AG04450 (cell line): ENCODE data around the gene LYRM1. TPM values are rescaled to one million over a fixed set of nuclear protein-coding genes. Genes with fewer than 3 reads are reported as not detected.

Experiments
- CTCF ChIA-PET: fragments of 300-600, 350-600 bp; formaldehyde crosslinking; extraction: SDS; loops from one replicate; lab custom pipeline; 2022; ENCODE audit warnings: antibody characterized with exemption, inconsistent platforms; lab: Charles Lee
- POLR2A ChIA-PET: fragments of 350-600 bp; formaldehyde crosslinking; extraction: SDS; loops from one replicate; lab custom pipeline; 2021; ENCODE audit warnings: antibody characterized with exemption, inconsistent platforms; lab: Yijun Ruan, JAX
- DNase-seq: peaks from one replicate; pipeline ENCODE4 v3.0.0-alpha.2; 2011; ENCODE audit warnings: low read depth, low spot score
- H3K27ac ChIP-seq: one replicate; pipeline ENCODE4 v1.5.1; 2012; ENCODE audit warnings: low read depth, low read length, control low read depth
- H3K27me3 ChIP-seq: one replicate; pipeline ENCODE4 v1.6.0; 2012; ENCODE audit warnings: low read length; ENCODE audit not compliant: control insufficient read depth, insufficient read depth
- H3K4me3 ChIP-seq: 2 replicates; pipeline ENCODE4 v1.5.1; 2011; ENCODE audit warnings: mild to moderate bottlenecking, low read depth, low read length, control low read depth
- H3K9me3 ChIP-seq: 2 replicates; pipeline ENCODE4 v1.5.1; 2012; ENCODE audit warnings: low read length; ENCODE audit not compliant: control insufficient read depth, insufficient read depth
- CTCF ChIP-seq: IDR thresholded peaks from 2 replicates; pipeline ENCODE4 v1.5.1; 2011; ENCODE audit warnings: low read depth, low read length, control low read depth, inconsistent platforms
- polyA plus RNA-seq: library from polyadenylated mRNA; depleted of rRNA; stranded (reverse); fragments of >200 nt; gene quantifications from 2 replicates; pipeline ENCODE4 v1.2.3, GENCODE V29; 2011

LYRM1 gene
- polyA plus RNA-seq, 1 experiment: 41.1 TPM

- ChIA-PET CTCF (no interaction called here), POLR2A (no interaction called here)
- TF ChIP-seq CTCF: no peak
- DNase-seq: no peak
- no peak overlapping the region for H3K27ac ChIP-seq
- H3K27me3 ChIP-seq: no peaks in the 10 kb centered on the region
- no peaks in the 10 kb centered on the region for H3K9me3 ChIP-seq
- no peak overlapping the region for H3K4me3 ChIP-seq
These were observed 30.3 kb upstream of the LYRM1 start for GRCh38 chr16:20870122-20870820.

DNA sequence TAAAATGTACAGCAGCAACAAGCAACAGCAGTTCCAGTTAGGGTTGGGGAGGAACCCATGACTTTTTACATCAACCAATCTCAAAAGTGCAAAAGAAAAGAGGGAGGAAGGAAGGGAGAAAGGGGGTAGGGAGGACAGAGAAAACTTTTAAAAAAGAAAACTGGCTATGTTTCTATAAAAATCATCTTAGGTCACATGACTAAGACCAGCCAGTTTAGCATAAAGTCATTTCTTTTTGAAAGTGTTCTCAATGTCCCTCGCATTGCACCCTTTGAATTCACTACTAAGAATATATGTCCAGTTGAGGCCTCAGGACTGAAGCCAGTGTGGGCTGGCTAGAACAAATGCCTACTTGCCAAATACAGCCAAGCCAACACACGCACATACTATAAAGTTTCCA, 29.3 kb upstream of the LYRM1 start:
- DNase-seq: no peak
- Histone ChIP-seq H3K27me3 (no peaks in the 10 kb centered on the region), H3K27ac (no peak overlapping the region), H3K4me3 (no peak overlapping the region), H3K9me3 (no peaks in the 10 kb centered on the region)
- TF ChIP-seq CTCF: no peak
- CTCF ChIA-PET: interaction anchor here (1.2 kb wide), 1 partner anchor 21 kb away, joined by 3 read pairs; no protein-coding TSS in a partner anchor
- POLR2A ChIA-PET: interaction anchor here (0.7 kb wide), 1 partner anchor 96 kb away, joined by 3 read pairs; no protein-coding TSS in a partner anchor

DNA sequence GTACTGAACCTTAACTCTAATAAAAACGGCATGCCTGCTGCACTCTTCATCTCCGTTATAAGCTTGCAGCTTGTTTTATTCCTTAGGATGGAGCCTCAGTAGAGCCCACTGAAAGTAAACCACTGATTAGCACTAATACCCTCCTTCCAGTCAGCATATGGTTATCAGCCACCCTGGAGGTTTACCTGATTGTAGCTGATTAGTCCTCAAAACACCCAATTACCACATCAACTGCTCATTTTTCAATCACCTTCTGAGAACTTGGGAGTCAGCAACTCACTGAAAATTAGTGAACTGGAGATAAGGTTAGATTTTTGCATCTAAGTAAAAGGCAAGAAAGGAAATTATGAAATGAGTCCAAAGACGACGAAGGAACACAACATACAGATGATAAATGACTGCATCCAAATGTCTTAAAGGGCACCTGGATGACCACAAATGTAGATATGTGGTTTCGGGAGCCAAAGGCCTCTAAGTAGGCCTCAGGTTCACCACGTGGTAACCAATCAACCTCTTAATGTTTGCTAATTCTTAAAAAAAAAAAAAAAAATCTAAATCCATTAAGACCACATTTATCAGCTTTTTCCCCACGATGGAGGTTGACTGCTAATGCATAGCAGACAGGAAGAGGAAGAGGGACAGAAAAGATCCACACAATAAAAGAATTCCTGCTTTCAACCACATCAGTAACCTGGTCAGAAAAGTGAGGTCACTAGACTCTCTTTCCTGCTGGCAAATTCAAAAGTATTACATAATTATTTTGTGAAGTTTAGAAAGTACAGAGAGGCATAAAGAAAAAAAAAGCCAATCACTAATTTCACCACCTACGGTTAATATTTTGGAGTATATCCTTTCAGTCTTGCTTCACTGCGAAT, 28.4 kb upstream of the LYRM1 start:
- DNase-seq: no peak
- no peak overlapping the region for H3K4me3 ChIP-seq
- CTCF ChIA-PET: interaction anchor here (1.2 kb wide), 1 partner anchor 22 kb away, joined by 3 read pairs; no protein-coding TSS in a partner anchor
- no peaks in the 10 kb centered on the region for H3K27me3 ChIP-seq
- POLR2A ChIA-PET: no interaction called here
- H3K27ac ChIP-seq: no peak overlapping the region
- H3K9me3 ChIP-seq: no peaks in the 10 kb centered on the region
- TF ChIP-seq CTCF: no peak

GRCh38 chr16:20873331-20873730, 27.2 kb upstream of the LYRM1 start:
- no peak for TF ChIP-seq CTCF
- Histone ChIP-seq H3K27ac (no peak overlapping the region), H3K4me3 (no peak overlapping the region), H3K9me3 (no peaks in the 10 kb centered on the region), H3K27me3 (no peaks in the 10 kb centered on the region)
- ChIA-PET POLR2A (no interaction called here), CTCF (interaction anchor here (0.7 kb wide), 1 partner anchor 75 kb away, joined by 3 read pairs; no protein-coding TSS in a partner anchor)
- DNase-seq: no peak
